NCI-H2196 (cell line): ENCODE measurements around the gene CFAP97D1.
A peak's percentile ranks its signal among the peaks of the same experiment; 100 is the strongest.

Source experiments
- DNase-seq: peaks from one replicate; lab custom pipeline; 2025; ENCODE audit not compliant: unreplicated experiment; lab: John Stamatoyannopoulos, UW

The CFAP97D1 gene

GRCh38 chr17:43823350-43824084, 43.3 kb downstream of the CFAP97D1 start:
- peak; percentile 46 for DNase-seq

DNA sequence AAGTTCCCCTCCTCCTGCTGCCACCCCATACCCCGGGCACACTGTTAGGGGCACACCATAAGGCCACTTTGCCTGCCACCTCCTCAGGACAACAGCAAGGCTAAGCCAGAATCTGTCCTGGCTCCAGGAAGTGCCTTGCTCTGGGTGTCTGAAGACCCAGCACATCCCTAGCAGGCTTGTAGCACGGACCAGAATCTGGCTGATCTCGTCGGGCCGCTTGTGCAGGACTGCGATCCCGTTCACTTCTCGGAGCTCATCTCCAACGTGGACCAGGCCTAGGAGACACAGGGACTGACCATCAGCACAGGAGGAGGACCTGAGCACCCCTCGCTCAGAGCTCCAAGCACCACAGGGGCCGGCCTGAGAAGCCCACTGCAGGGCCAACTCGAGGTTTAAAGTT, 45.3 kb downstream of the CFAP97D1 start:
- DNase-seq = no peak

DNA sequence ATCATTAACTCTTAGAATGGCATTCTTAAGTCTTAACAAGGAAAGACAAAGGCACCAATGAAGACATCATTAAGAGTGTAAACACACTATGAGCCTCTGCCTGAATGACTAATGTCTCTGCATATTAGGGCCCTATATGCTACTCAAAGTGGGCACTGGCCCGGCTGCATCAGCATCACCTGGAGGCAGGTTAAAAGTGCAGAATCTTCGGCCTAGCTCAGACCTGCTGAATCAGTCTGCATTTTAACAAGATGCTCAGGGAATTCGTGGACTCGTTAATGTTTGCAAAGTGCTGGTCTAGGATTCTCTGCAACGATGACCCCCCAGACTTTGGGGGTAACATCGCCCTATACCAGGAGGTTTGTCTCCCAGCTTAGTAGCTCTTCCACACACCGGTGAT, 46.0 kb downstream of the CFAP97D1 start:
- no peak for DNase-seq

DNA sequence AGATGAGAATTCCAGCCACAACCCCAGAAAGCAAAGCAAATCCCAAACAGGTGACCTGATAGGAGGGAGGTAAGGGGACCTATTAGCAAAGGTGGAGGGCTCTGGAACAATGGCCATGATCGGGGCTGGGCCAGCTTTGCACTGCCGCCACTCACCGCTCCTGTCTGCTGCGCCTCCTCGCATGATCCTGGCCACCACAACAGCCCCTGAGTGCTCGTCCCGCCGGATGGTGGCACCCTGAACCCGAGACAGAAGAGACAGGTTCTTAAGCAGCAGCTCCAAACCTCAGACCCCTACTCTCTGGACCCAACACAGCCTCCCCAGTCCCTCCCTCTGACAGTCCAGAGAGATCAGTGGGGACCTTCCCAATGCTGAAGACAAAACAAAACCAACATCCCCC, 47.4 kb downstream of the CFAP97D1 start:
- DNase-seq = no peak

DNA sequence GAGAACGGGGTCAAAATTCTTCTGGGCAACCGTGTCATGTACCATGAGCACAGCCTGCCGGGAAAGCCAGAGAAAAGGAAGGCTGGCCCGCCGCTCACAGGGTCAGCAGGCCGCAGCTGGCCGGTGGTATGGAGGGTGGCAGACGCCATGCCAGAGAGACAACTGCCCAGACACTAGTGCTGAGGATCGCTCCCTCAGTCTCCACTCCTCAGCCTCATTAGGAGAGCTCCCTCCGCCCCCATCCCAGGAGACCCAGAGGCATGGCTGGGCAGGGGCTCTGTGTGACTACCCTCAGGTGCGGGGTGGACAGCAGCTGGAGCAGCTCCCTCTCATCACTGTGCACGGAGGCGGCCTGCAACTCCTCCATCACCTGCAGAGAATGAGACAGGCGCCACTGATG, 49.5 kb downstream of the CFAP97D1 start:
- no peak for DNase-seq

DNA sequence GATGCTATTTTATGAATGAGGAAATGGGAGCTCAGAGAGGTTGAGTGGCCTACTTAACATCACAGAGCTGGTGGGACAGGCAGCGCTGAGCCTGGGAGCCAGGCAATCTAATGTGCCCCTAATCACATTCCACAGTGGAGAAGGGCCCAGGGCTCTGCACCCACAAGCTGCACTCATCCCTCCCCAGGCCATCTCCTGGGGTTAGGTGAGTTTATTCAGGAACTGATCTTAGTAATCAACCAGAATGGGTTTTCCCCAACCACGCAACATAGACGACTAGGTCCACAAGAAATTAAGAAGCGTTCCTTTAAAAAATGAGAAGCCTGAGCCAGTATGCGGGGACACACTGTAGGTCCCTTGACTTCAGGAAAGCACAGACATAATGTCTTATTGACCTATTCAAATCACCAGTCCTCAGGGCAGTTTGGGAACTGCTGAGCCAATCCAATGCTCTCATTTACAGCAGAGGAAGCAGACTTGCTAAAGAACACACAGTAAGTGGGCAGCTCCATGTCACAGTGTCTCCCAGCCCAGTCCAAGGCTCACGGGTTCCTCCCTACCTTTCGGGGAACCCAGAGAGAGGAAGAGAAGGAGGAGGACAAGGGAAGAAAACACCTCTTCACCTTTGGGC, 50.4 kb downstream of the CFAP97D1 start:
- no peak for DNase-seq

DNA sequence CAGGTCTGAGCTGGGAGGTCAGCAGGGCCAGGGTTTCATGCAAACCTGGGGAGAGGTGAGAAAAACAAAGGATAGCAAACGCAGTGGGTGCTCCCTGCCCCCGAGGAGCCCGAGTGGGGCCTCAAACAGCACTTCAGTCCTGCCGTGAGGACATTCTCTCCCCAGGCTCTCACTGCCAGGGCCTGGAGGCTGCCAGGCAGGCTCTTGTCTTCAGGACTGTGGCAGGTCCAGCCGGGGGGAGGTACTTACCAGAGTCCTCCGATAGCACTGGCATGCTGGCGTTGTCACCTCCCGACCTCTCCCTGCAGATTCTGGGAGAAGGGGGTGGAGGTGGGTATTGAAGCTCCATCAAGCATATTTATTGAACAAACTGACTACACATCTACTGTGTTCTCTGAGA, 51.4 kb downstream of the CFAP97D1 start:
- no peak for DNase-seq

- DNase-seq = peak; percentile 44
Observed at GRCh38 chr17:43832168-43832975, 52.1 kb downstream of the CFAP97D1 start.

DNA sequence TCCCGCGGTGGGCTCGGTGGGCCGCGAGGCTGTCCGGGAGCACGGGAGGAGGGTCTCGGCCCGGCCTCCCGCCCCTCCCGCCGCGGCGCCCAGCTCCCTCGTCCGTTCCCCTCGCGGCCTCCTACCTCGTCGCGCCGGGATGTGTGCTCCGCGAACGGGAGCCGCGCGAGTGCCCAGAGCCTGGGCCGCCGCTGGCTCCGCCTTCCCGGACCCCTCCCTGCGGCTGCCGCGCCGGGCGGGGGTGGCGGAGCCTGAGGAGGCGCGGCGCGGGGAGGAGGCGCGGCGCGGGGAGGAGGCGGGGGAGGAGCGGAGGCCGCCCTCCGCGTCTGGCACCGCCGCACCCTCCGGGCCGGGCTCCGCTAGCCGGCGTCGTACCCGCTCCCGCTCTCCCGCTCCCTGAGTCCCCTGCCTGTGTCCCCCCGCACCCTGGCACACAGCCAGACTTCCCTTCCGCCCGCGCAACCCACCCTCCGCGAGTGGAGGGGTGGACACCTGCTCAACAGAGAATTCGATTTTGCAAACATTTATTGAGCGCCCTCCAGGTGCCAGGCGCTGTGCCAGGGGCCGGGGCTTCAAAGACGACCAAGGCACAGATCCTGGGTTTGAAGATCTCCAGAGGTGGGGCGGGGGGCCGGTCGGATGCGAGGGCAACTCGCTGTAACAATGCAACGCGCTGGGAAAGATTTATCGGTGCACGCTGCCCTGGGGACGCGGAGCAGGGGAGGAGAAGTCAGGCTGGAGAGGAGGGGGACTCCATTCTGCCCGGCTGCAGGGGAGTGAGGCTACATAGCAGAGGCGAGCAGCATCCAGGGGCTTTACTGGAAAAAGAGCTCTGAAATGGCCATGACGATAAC, 53.0 kb downstream of the CFAP97D1 start, which contains the start of gene MPP3:
MPP3 (minus strand) TSS at position 171 of the 854 bp plus-strand sequence. CDS start 1,240 bp downstream, outside the sequence.
- peak; percentile 92 for DNase-seq

DNA sequence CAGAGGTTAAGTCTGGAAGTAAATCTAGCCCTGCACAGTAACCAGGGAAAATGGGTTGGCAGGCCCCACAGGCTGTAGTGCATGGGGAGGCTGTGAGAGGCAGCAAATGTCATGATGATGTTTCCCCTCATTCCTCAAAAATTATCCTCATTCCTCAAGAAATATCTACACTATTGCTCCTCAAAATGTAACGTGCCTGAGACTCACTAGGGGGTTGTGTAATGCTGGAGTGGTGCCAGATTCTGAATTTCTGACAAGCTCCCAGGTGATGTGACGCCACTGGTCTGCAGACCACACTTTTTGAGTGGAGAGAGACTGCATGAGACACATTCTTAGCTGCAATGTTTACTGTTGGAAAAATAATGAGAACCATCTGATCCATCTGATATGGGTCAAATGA, 53.9 kb downstream of the CFAP97D1 start:
- DNase-seq = no peak
